Prostate gland (tissue), 2 donors: ENCODE measurements around the gene MBLAC1. TPM values are rescaled to one million over a fixed set of nuclear protein-coding genes. Genes with fewer than 3 reads are reported as not detected.

Source experiments
- DNase-seq: peaks from one replicate; pipeline ENCODE4 v3.0.0-alpha.2; 2019; ENCODE audit warnings: low spot score
- H3K27ac ChIP-seq, 2 donors: fragments of 200-600 bp; sonication (generic); 2 replicates each; pipeline ENCODE4 v1.5.1; 2017 to 2019
- H3K27me3 ChIP-seq: fragments of 200-600 bp; sonication (generic); replicated peaks from 2 replicates; pipeline ENCODE4 v1.5.1; 2019; ENCODE audit not compliant: insufficient read depth
- H3K36me3 ChIP-seq, 2 donors: fragments of 200-600 bp; sonication (generic); 1 replicate in 1 of 2; 2 replicates in 1 of 2; pipeline versions ENCODE4 v1.5.1 to v1.8.1; 2017 to 2019
- H3K4me1 ChIP-seq: fragments of 200-600 bp; sonication (generic); replicated peaks from 2 replicates; pipeline ENCODE4 v1.5.1; 2019
- H3K4me3 ChIP-seq, 2 donors: fragments of 200-600 bp; sonication (generic); 2 replicates each; pipeline ENCODE4 v1.5.1; 2017 to 2019
- H3K9me3 ChIP-seq: fragments of 200-600 bp; sonication (generic); 2 replicates; pipeline ENCODE4 v1.5.1; 2017
- POLR2A ChIP-seq: fragments of 450-650 bp; IDR thresholded peaks from one replicate; pipeline ENCODE4 v1.6.1; 2016; ENCODE audit warnings: antibody characterized with exemption, mild to moderate bottlenecking
- POLR2AphosphoS5 ChIP-seq: sonication (generic); formaldehyde crosslinking; IDR thresholded peaks from one replicate; pipeline ENCODE4 v1.6.1; 2017; ENCODE audit warnings: antibody characterized with exemption
- WGBS: methylation state at CpG from one replicate; pipeline ENCODE4 v1.1.5; 2018; 5-methylcytosine and 5-hydroxymethylcytosine counted together
- intact Hi-C: fragments of 100-400 bp; cut with DNase I; formaldehyde crosslinking; loops from one replicate; pipeline ENCODE4 v1.14.2; 2022
- total RNA-seq, 2 donors: library from RNA; depleted of rRNA; stranded (reverse); fragments of >200 nt; gene quantifications; one replicate each; pipeline ENCODE4 v1.1.0, GENCODE V29; 2016
- TF ChIP-seq, protein P1 (sequence below), 4 experiments: fragments of 200-600 bp in 2 of 4; fragments of 450-650 bp in 2 of 4; sonication (generic) in 2 of 4; IDR thresholded peaks; 1 replicate in 3 of 4; 2 replicates in 1 of 4; pipeline ENCODE4 v1.5.1; 2016 to 2019; ENCODE audit warnings: antibody characterized with exemption in 4 of 4, mild to moderate bottlenecking in 2 of 4, moderate library complexity in 2 of 4

Gene MBLAC1
- total RNA-seq, 2 donors from 2014 or later = 4.4 to 6.1 TPM

DNA sequence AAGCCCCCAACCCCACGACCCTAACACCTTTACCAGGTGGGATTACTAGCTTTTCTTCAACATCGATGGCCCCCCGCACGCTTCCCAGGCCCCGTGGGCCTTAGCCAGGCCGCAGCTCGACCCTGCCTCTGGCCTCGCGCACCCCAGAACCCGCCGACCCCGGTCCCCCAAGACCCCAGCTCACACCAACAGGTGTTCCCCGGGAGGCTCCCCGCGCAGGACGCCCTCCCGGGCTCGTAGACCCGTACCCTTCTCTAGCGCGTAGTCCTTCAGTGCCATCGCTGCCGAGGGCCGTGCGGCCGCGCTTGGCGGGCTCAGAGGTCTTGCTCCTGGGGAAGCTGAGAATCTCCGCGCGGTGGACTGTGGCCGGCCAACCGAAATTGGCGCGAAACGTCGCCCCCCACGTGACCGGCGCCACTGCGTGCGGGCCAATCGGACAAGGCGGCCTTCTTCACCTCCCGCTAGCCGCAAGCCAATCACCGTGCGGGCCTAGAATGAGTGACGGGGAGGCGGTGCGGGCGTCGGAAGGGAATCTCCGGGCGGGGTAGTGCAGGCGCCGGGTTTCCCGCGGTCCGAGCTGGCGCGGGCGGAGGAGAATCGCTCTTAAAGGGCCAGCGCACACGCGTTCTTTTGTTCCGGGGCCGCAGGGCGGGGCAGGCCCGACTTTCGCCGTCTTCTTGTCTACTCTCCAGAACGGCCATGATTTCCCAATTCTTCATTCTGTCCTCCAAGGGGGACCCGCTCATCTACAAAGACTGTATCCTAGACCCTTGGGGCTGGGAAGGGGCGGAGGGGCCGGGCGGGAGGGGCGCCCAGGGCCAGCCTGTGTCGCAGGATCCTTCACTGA lies 25.5 kb upstream of the MBLAC1 start, which contains the start of the genes AP4M1 and MCM7:
Gene AP4M1, plus strand, starts transcription at position 628 of the 847 bp plus-strand sequence. Its CDS starts 72 bp downstream, at position 700.
Gene MCM7, minus strand, starts transcription at position 382 of the 847 bp plus-strand sequence. Its CDS starts 103 bp downstream, at position 279.
- Histone ChIP-seq H3K27me3 (no peaks in the 10 kb centered on the region), H3K36me3 (peaks cover 6 to 18% of the 10 kb centered on the region in 2 donors), H3K9me3 (no peaks in the 10 kb centered on the region), H3K4me1 (peaks cover 9% of the 10 kb centered on the region), H3K4me3 (peak within 1 kb of the TSS; percentile 57 to 58), H3K27ac (peak within 1 kb of the TSS; percentile 90 to 93)
- DNase-seq = peak; percentile 99
- 0% methylated on average over 68 of the region's 80 CpGs for WGBS
- TF ChIP-seq POLR2AphosphoS5 (peak; percentile 96), POLR2A (peak; percentile 34)
- TF ChIP-seq, protein P1, sequence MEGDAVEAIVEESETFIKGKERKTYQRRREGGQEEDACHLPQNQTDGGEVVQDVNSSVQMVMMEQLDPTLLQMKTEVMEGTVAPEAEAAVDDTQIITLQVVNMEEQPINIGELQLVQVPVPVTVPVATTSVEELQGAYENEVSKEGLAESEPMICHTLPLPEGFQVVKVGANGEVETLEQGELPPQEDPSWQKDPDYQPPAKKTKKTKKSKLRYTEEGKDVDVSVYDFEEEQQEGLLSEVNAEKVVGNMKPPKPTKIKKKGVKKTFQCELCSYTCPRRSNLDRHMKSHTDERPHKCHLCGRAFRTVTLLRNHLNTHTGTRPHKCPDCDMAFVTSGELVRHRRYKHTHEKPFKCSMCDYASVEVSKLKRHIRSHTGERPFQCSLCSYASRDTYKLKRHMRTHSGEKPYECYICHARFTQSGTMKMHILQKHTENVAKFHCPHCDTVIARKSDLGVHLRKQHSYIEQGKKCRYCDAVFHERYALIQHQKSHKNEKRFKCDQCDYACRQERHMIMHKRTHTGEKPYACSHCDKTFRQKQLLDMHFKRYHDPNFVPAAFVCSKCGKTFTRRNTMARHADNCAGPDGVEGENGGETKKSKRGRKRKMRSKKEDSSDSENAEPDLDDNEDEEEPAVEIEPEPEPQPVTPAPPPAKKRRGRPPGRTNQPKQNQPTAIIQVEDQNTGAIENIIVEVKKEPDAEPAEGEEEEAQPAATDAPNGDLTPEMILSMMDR (IDR thresholded peaks at IDR 0.05) = peak in 1 of 4 experiments; percentile 7
- intact Hi-C loops = no loop called here

DNA sequence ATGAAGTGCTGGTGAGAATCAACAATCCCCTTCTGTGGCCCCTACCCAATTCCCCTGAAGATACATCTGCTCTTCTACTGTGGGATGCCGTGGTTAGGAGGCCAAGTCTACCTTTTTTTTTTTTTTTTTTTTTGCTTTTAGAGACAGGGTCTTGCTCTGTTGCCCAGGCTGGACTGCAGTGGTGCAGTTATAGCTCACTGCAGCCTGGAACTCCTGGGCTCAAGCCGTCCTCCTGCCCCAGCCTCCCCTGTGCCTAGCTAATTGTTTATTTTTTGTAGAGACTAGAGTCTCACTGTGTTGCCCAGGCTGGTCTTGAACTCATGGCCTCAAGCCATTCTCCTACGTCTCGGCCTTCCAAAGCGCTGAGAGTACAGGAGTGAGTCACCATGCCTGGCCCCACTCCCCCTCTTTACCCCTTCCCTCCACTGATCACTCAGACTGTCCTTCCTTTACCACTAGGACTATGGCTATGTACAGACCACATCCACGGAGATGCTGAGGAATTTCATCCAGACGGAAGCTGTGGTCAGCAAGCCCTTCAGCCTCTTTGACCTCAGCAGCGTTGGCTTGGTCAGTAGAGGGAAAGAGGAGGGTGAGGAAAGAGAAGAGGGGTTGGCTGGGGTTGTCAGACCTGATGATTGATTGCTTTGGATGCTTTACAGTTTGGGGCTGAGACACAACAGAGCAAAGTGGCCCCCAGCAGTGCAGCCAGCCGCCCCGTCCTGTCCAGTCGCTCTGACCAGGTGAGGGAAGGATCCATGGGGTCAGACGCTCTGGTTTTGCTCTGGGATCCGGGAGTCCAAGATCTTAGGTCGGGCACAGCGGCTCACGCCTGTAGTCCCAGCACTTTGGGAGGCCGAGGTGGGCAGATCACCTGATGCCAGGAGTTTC lies 23.6 kb upstream of the MBLAC1 start:
- H3K9me3 ChIP-seq = no peaks in the 10 kb centered on the region
- no peaks in the 10 kb centered on the region for H3K27me3 ChIP-seq
- H3K4me1 ChIP-seq = peaks cover 9% of the 10 kb centered on the region
- H3K36me3 ChIP-seq = peaks cover 3 to 12% of the 10 kb centered on the region in 2 donors
- DNase-seq = no peak
- 78% methylated on average over 17 of the region's 17 CpGs for WGBS
- H3K4me3 ChIP-seq = no peak overlapping the region
- no peak overlapping the region for H3K27ac ChIP-seq
- intact Hi-C loops = no loop called here
- TF ChIP-seq POLR2A (no peak), POLR2AphosphoS5 (no peak)
- TF ChIP-seq, protein P1 (IDR thresholded peaks at IDR 0.05) = no peak

DNA sequence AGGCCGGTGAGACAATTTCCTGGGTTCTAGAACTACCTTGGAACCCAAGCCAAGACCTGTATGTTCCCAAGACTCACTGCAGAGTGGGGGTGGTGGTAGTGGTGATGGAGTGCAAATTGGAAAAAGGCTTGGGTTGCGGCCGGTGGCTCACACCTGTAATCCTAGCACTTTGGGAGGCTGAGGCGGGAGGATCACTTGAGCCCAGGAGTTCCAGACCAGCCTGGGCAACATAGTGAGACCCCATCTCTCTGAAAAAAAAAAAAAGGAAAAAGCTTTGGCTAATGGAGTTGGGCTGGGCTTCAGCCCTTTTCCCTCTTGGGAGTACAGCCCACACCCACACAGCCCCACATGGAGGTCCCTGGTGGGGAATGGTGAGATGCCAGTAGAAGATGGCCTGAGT lies 21.2 kb upstream of the MBLAC1 start:
- Histone ChIP-seq H3K36me3 (peaks cover 3 to 6% of the 10 kb centered on the region in 2 donors), H3K27ac (no peak overlapping the region), H3K27me3 (no peaks in the 10 kb centered on the region), H3K4me1 (no peaks in the 10 kb centered on the region), H3K9me3 (no peaks in the 10 kb centered on the region), H3K4me3 (no peak overlapping the region)
- intact Hi-C loops = no loop called here
- no peak for DNase-seq
- TF ChIP-seq POLR2A (no peak), POLR2AphosphoS5 (no peak)
- TF ChIP-seq, protein P1 (IDR thresholded peaks at IDR 0.05) = no peak
- 91% methylated on average over 4 of the region's 4 CpGs for WGBS

DNA sequence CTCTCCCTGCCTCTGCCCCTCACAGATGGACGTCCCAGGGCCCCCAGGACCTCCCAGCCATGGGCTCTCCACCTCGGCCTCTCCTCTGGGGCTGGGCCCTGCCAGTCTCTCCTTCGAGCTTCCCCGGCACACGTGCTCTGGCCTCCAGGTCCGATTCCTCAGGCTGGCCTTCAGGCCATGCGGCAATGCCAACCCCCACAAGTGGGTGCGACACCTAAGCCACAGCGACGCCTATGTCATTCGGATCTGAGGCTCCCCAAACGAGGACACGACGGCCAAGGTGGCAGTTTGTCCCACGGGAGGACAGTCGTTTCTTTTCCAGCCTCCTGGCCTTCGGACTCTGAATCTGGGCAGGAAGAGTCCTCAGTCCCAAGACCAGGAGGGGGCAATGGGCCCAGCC lies 20.1 kb upstream of the MBLAC1 start:
- DNase-seq = no peak
- Histone ChIP-seq H3K27me3 (no peaks in the 10 kb centered on the region), H3K36me3 (peaks cover 5 to 6% of the 10 kb centered on the region in 2 donors), H3K27ac (no peak overlapping the region), H3K4me3 (no peak overlapping the region), H3K9me3 (no peaks in the 10 kb centered on the region), H3K4me1 (no peaks in the 10 kb centered on the region)
- intact Hi-C loops = no loop called here
- WGBS = 82% methylated on average over 17 of the region's 17 CpGs
- no peak for TF ChIP-seq POLR2AphosphoS5
- TF ChIP-seq POLR2A = no peak
- TF ChIP-seq, protein P1 (IDR thresholded peaks at IDR 0.05) = no peak
